ENCODE measurements around the gene DLL4. TPM values are rescaled to one million over a fixed set of nuclear protein-coding genes. Genes with fewer than 3 reads are reported as not detected.

Gene DLL4
- total and polyA plus RNA-seq, 5 experiments from 2014 or later, result 0.16 TPM; not detected in 4

DNA sequence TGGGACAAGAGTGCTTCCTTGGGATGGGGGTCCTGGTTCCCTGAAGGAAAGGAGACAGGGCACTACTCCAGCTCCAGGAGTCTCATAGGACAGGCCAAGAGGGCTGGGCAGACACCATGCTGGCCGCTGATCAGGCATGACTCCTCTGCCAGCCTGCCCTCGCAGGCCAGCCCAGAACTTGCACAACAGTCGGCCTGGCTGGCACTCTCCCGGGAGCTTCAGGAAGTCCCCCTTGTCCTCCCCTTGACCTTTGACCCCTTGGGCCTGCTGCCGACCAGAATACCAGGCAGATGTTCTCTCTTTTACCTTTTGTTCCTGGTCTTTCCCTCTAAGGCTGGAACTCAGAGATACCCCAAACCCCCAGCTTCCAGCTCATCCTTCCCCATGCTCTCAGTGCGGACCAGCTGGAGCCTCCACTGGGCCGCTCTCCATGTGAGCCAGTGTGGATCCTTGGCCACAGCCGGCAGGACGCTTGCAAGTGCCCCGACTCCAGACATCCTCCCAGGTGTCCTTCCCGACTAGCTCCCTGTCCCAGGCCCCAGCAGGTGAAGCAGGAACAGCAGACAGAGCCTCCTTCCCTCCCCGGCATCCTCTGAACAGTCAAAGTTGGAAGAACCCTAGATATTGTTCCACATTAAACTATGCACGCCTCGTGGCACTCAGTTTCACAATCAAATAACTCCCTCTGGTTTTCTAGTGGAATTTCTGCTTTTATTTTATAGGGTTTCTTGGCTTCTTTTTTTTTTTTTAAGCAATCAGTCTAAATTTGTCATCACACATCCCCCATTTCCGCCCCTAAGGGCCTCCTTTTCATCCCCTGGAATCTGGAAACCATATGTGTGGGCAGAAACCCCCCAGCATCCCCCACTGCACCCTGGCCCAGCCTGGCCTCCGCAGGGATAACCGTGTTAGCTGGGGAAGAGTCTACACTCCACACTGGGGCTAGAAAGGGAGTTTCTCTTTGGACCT lies 19.2 kb upstream of the DLL4 start:
- no peak for ATAC-seq
- H3K36me3 Mint-ChIP-seq, result no peaks in the 10 kb centered on the region
- peaks cover 13 to 24% (median 23%) of the 10 kb centered on the region in 4 donors for H3K4me1 Mint-ChIP-seq
- H3K27ac Mint-ChIP-seq, result peak overlapping the region in 9 of 10 donors; percentile 5 to 94 (median 79)
- H3K27me3 Mint-ChIP-seq, result no peaks in the 10 kb centered on the region
- POLR2A ChIA-PET, result interaction anchor here (0.6 to 0.7 kb wide), 2 partner anchors 11 to 321 kb away, joined by 3 read pairs; partner anchors contain the start of gene EXD1
- no peak overlapping the region for H3K4me3 Mint-ChIP-seq
- peak in 1 of 10 donors; percentile 37 for DNase-seq
- H3K9me3 Mint-ChIP-seq, result no peaks in the 10 kb centered on the region

DNA sequence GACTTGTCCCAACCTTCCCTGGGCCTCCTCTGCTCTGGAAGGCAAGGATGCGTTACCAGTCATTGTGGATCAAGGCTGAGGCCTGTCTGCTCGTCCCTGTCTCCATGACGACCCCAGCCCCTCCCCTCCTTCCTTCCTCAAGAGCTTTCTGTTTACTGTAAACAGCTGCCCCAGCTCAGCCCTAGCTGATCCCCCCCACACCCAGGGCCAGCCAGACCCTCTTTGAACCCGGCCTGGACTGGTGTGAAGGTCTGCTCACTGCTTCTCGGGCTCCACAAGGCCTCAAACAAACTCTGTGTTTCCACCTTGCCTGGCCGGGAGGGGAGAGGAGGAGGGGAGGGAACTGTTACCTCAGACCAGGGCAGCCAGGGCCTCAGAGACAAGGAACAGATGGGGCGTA lies 18.0 kb upstream of the DLL4 start:
- no peak for ATAC-seq
- peak overlapping the region in 4 of 10 donors; percentile 11 to 78 (median 63) for H3K27ac Mint-ChIP-seq
- no peaks in the 10 kb centered on the region for H3K9me3 Mint-ChIP-seq
- no peaks in the 10 kb centered on the region for H3K36me3 Mint-ChIP-seq
- no peaks in the 10 kb centered on the region for H3K27me3 Mint-ChIP-seq
- H3K4me1 Mint-ChIP-seq, result peaks cover 13 to 23% (median 17%) of the 10 kb centered on the region in 4 donors
- POLR2A ChIA-PET, result interaction anchor here (1.1 kb wide), 1 partner anchor 17 kb away, joined by 3 read pairs; no protein-coding TSS in a partner anchor
- H3K4me3 Mint-ChIP-seq, result no peak overlapping the region
- peak in 1 of 10 donors; percentile 41 for DNase-seq

DNA sequence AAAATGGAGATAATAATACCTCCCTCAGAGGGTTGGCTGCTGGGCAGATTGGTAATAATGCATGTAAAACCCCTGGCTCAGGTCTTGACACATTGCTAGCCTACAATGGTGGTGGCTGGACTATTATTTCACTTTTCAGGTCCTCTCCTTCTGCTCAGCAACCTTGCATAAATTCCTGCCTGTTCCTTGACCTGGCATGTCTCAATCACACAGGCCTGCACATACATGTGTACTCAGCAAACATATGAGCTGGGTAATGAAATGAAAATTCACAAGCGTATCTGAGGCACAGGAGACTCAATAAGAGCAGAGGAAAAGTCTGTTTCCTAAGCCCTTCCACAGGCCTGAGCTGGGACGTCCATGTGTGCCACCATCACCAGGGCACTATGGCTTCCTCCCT lies 17.4 kb upstream of the DLL4 start:
- Mint-ChIP-seq H3K9me3 (no peaks in the 10 kb centered on the region), H3K27me3 (no peaks in the 10 kb centered on the region), H3K36me3 (no peaks in the 10 kb centered on the region), H3K4me3 (peak overlapping the region in 1 of 10 donors; percentile 22), H3K27ac (peak overlapping the region in 5 of 10 donors; percentile 19 to 86 (median 73)), H3K4me1 (peaks cover 13 to 23% (median 17%) of the 10 kb centered on the region in 4 donors)
- peak in 1 of 10 donors; percentile 31 for DNase-seq
- ATAC-seq, result no peak
- POLR2A ChIA-PET, result interaction anchor here (1.1 kb wide), 2 partner anchors 16 to 28 kb away, joined by 3 to 4 read pairs; no protein-coding TSS in a partner anchor

DNA sequence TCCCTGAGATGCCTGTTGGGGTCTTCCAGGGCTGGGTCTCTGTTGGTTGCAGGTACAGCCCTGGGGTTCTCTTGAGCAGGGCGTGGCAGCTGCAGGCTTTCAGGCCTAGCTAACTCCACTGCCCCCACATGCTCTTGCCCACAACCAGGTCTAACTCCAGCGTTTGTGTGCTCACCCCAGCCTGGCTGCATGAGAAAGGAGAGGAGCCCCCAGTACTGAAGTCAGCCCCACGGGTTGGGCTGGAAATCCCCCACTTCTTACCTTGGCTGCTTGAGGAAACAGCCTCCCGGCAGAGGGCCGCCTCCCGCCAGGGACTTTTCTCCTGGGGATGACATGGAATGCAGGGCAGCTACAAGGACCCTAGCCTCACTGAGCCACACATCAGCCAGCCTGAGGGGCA lies 16.7 kb upstream of the DLL4 start:
- Mint-ChIP-seq H3K4me3 (no peak overlapping the region), H3K27me3 (no peaks in the 10 kb centered on the region), H3K9me3 (no peaks in the 10 kb centered on the region), H3K27ac (peak overlapping the region in 1 of 10 donors; percentile 53), H3K4me1 (peaks cover 8 to 17% (median 13%) of the 10 kb centered on the region in 4 donors), H3K36me3 (no peaks in the 10 kb centered on the region)
- no peak for ATAC-seq
- POLR2A ChIA-PET, result interaction anchor here (1.1 kb wide), 1 partner anchor 27 kb away, joined by 4 read pairs; no protein-coding TSS in a partner anchor
- DNase-seq, result peak in 1 of 10 donors; percentile 44

DNA sequence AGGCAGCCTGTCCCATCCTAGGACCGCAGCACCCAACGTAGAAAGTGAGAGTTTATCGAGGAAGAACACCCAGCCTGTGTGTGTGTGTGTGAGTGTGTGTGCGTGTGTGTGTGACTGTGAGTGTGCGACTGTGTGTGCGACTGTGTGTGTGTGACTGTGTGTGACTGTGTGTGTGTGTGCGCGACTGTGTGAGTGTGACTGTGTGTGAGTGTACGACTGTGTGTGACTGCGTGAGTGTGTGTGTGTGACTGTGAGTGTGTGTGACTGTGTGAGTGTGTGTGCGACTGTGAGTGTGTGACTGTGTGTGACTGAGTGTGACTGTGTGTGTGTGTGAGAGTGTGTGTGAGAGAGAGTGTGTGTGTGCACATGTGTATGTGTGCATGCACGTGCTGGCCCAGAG lies 15.1 kb upstream of the DLL4 start:
- POLR2A ChIA-PET, result no interaction called here
- H3K4me3 Mint-ChIP-seq, result no peak overlapping the region
- no peaks in the 10 kb centered on the region for H3K36me3 Mint-ChIP-seq
- H3K4me1 Mint-ChIP-seq, result peaks cover 0 to 7% (median 6%) of the 10 kb centered on the region in 4 donors
- ATAC-seq (no peak), DNase-seq (no peak)
- no peaks in the 10 kb centered on the region for H3K9me3 Mint-ChIP-seq
- H3K27ac Mint-ChIP-seq, result peak overlapping the region in 5 of 10 donors; percentile 28 to 87 (median 52)
- no peaks in the 10 kb centered on the region for H3K27me3 Mint-ChIP-seq

DNA sequence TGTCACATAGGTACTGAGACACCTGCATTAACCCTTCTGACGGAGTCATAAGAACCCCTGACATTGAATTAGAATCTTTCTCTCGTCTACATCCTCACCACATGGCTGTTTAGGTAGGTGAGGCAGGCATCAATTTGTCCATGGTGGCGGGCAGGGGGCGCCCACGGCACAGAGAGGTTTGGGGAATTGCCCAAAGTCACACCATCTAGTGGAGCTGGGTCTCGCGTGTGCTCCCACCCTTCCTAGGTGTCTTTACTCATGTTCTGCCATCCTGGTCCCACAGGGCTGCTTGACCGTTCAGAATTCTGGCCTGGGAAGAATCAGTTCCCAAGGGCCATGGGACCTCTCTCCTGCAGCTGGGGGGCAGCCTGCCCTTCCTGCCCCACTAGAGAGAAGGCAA lies 14.7 kb upstream of the DLL4 start:
- H3K4me3 Mint-ChIP-seq, result no peak overlapping the region
- peaks cover 0 to 7% (median 6%) of the 10 kb centered on the region in 4 donors for H3K4me1 Mint-ChIP-seq
- POLR2A ChIA-PET, result no interaction called here
- ATAC-seq (no peak), DNase-seq (no peak)
- no peaks in the 10 kb centered on the region for H3K36me3 Mint-ChIP-seq
- H3K27me3 Mint-ChIP-seq, result no peaks in the 10 kb centered on the region
- H3K9me3 Mint-ChIP-seq, result no peaks in the 10 kb centered on the region
- H3K27ac Mint-ChIP-seq, result peak overlapping the region in 1 of 10 donors; percentile 34

DNA sequence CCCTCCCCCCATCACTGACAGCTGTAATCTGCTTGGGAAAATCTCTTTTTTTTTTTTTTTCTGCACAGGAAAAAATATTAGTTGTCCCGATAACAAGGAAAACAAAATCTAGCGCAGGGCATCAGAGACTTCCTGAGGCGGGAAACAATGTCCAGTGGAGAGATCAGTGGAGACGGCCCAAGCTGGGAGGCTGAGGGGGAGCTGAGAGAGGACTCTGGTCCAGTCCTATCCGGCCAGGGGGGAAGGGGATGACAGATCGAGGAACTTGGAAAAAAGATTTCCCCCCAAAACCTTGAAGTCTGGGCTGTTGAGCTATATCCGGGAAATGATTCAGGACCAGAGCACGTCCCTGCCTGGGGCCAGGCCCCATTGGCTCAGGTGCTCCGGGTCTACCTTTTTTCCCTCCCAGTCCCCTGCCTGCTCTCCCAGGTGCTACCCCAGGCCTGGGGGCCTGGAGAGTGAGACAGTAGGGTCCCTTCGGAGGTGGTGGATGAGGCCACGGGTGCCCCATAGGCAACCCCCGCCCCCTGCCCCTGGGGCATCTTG lies 14.0 kb upstream of the DLL4 start:
- POLR2A ChIA-PET, result interaction anchor here (2.8 kb wide), 1 partner anchor 8 kb away, joined by 9 read pairs; no protein-coding TSS in a partner anchor
- no peak for ATAC-seq
- H3K4me1 Mint-ChIP-seq, result peaks cover 0 to 7% (median 3%) of the 10 kb centered on the region in 4 donors
- DNase-seq, result no peak
- no peaks in the 10 kb centered on the region for H3K27me3 Mint-ChIP-seq
- no peaks in the 10 kb centered on the region for H3K36me3 Mint-ChIP-seq
- no peak overlapping the region for H3K27ac Mint-ChIP-seq
- H3K4me3 Mint-ChIP-seq, result no peak overlapping the region
- H3K9me3 Mint-ChIP-seq, result no peaks in the 10 kb centered on the region

DNA sequence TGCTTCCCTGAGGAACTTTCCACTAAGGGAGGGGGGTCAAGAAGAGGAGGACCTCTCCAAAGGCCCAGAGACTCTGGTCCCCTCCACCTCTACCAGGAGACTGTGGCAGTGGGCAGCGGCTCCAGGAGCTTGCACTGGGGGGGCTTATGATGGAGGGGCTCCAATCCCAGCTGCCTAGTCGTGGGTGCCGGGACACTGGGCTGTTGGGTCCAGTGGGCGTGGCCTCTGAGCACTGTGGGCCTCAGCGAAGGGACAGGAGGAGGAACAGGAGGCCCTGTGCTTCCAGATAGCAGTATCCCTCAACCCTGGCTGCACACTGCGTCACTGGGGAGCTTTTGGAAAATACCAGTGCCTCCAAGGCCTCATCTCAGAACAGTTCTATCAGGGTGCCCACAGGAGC lies 13.5 kb upstream of the DLL4 start:
- DNase-seq (no peak), ATAC-seq (no peak)
- POLR2A ChIA-PET, result interaction anchor here (0.6 to 2.8 kb wide), 2 partner anchors 8 to 13 kb away, joined by 3 to 9 read pairs; no protein-coding TSS in a partner anchor
- H3K27me3 Mint-ChIP-seq, result no peaks in the 10 kb centered on the region
- H3K9me3 Mint-ChIP-seq, result no peaks in the 10 kb centered on the region
- no peak overlapping the region for H3K4me3 Mint-ChIP-seq
- peaks cover 0 to 9% (median 2%) of the 10 kb centered on the region in 4 donors for H3K4me1 Mint-ChIP-seq
- no peaks in the 10 kb centered on the region for H3K36me3 Mint-ChIP-seq
- H3K27ac Mint-ChIP-seq, result no peak overlapping the region

DNA sequence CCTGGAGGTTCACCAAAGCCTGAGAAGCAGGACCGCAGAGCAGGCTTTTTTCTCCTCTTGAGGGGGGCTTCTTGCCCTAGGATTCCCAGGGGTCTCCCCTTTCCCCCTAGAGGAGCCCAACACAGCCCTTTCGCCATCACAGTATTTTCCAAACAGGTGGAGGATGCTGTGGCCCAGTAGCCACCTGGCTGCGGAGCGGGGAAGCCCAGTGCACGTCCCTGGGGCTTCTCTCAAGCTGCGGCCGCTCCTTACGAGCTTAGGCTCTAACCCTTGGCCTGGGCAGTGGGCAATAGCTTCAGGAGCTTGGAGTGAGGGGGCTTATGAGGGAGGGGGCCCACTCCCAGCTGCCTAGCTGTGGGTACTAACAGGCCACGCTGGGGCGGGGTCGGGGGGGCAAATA lies 11.6 kb upstream of the DLL4 start:
- DNase-seq (no peak), ATAC-seq (no peak)
- Mint-ChIP-seq H3K4me3 (no peak overlapping the region), H3K27ac (no peak overlapping the region), H3K4me1 (peaks cover 0 to 9% (median 0%) of the 10 kb centered on the region in 4 donors), H3K27me3 (peaks cover 0 to 1% (median 0%) of the 10 kb centered on the region in 5 donors), H3K9me3 (no peaks in the 10 kb centered on the region), H3K36me3 (no peaks in the 10 kb centered on the region)
- POLR2A ChIA-PET, result interaction anchor here (1.4 to 2.8 kb wide), 2 partner anchors 10 to 11 kb away, joined by 3 to 9 read pairs; no protein-coding TSS in a partner anchor

DNA sequence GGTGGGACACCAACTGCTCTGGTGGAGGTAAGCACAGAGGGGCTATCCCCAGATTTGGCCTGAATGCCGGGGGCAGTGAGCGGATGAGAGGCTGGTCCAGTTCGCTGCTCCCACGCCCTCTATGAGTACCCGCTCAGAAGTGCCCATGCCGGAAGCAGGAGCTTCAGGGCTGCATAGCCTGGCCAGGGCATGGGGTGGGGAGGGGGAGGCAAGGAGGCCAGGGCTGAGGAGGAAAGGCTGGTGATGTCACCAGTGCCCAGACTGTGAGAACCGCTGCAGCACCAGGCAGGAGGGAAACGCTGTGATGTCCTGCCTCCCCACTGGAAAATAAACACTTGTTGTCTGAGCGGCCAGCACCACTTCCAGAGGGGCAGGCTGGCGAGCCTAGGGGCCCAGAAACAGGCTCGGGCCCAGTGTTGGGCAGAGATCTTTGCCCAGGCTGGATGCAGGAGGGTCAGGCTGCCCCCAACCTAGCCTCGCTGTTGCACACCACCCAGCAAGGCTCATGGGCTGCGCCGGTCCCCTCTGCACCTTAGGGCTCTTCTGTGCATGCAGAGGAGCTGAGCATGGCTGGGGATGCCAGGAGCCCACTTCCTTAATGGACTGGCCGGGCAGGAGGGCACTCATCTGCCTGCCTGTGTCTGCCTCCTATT lies 10.9 kb upstream of the DLL4 start:
- no peak overlapping the region for H3K4me3 Mint-ChIP-seq
- POLR2A ChIA-PET, result interaction anchor here (1.2 to 1.4 kb wide), 2 partner anchors 10 kb away, joined by 3 to 4 read pairs; partner anchors contain the start of gene DLL4
- no peak overlapping the region for H3K27ac Mint-ChIP-seq
- no peaks in the 10 kb centered on the region for H3K9me3 Mint-ChIP-seq
- DNase-seq (no peak), ATAC-seq (no peak)
- peaks cover 0 to 9% (median 0%) of the 10 kb centered on the region in 4 donors for H3K4me1 Mint-ChIP-seq
- peaks cover 0 to 3% (median 0%) of the 10 kb centered on the region in 5 donors for H3K27me3 Mint-ChIP-seq
- H3K36me3 Mint-ChIP-seq, result no peaks in the 10 kb centered on the region

DNA sequence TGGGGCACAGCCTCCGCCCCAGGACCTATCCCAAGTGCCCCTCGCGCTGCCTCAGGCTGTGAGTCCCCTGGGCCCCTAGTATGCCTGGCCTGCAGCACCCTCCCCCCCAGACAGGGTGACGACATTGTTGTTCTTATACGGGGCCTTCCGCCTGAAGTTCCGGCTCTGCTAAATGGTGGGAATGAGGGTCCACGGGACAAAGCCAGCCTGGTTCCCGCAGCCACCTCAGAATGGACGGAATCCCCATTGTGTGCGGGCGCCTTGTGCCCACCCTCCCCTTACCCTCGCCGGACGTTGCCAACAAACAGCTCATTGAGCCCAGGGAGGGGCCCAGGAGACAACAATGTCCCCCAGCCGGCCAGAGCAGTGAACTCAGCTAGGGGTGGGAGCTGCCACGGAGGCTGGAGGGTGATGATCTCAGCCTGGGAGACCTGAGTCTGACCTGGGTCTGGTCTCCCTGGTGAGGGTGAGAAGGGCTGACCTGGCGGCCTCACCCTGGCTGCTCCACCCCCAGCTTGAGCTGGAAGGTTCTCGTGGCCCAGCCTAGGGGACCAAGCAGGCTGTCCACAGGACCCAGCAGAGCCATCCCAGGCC lies 10.2 kb upstream of the DLL4 start:
- POLR2A ChIA-PET, result interaction anchor here (1.2 kb wide), 2 partner anchors 9 to 12 kb away, joined by 3 to 4 read pairs; partner anchors contain the start of gene DLL4
- DNase-seq (no peak), ATAC-seq (no peak)

More for the DNA sequence above, 10.2 kb upstream of the DLL4 start:
- Mint-ChIP-seq H3K36me3 (no peaks in the 10 kb centered on the region), H3K27ac (no peak overlapping the region), H3K4me1 (peaks cover 0 to 7% (median 0%) of the 10 kb centered on the region in 4 donors), H3K4me3 (no peak overlapping the region), H3K9me3 (no peaks in the 10 kb centered on the region), H3K27me3 (peaks cover 0 to 3% (median 0%) of the 10 kb centered on the region in 5 donors)

Data from naive thymus-derived CD8-positive, alpha-beta T cell (primary cell).